GM23338 (cell line): ENCODE measurements around the gene TXNDC2. TPM values are rescaled to one million over a fixed set of nuclear protein-coding genes. Genes with fewer than 3 reads are reported as not detected.
"Not testable (repeated sequence)": the region's sequence is repeated elsewhere in the genome, so short reads cannot be mapped to it uniquely, and the experiment has no call there.

Experiments
- ATAC-seq: fragments of 200-7000 bp; cut with Tn5 transposase; 3 replicates; pipeline ENCODE4 v1.9.1; 2020
- DNase-seq: peaks from one replicate; pipeline ENCODE4 v3.0.0-alpha.2; 2015; ENCODE audit warnings: low spot score
- H2AFZ ChIP-seq: fragments of 200-600 bp; sonication (generic); 2 replicates; pipeline ENCODE4 v1.8.0; 2016; ENCODE audit warnings: antibody characterized with exemption, mild to moderate bottlenecking, moderate library complexity
- H3F3A ChIP-seq: fragments of 200-600 bp; sonication (generic); replicated peaks from 2 replicates; pipeline ENCODE4 v1.8.0; 2017; ENCODE audit warnings: antibody characterized with exemption, mixed run types, low read depth
- H3K27ac ChIP-seq: fragments of 200-600 bp; sonication (generic); 2 replicates; pipeline ENCODE4 v1.6.1; 2016; ENCODE audit warnings: low read depth
- H3K27me3 ChIP-seq: fragments of 200-600 bp; sonication (generic); 2 replicates; pipeline ENCODE4 v1.8.0; 2016; ENCODE audit warnings: mild to moderate bottlenecking, mixed run types, moderate library complexity; ENCODE audit not compliant: insufficient read depth
- H3K36me3 ChIP-seq: fragments of 200-600 bp; sonication (generic); 2 replicates; pipeline ENCODE4 v1.8.0; 2016; ENCODE audit warnings: mild to moderate bottlenecking; ENCODE audit not compliant: insufficient read depth
- H3K4me1 ChIP-seq: fragments of 200-600 bp; sonication (generic); 2 replicates; pipeline ENCODE4 v1.8.0; 2016; ENCODE audit warnings: mild to moderate bottlenecking, moderate library complexity; ENCODE audit not compliant: insufficient read depth
- H3K4me2 ChIP-seq: fragments of 200-600 bp; sonication (generic); 2 replicates; pipeline ENCODE4 v1.7.1; 2017; ENCODE audit warnings: mixed run types
- H3K4me3 ChIP-seq: fragments of 200-600 bp; sonication (generic); 2 replicates; pipeline ENCODE4 v1.6.1; 2016; ENCODE audit warnings: mixed run types
- H3K79me2 ChIP-seq: fragments of 200-600 bp; sonication (generic); replicated peaks from 2 replicates; pipeline ENCODE4 v1.8.0; 2017; ENCODE audit warnings: mild to moderate bottlenecking; ENCODE audit not compliant: insufficient read depth
- H3K9me2 ChIP-seq: fragments of 200-600 bp; sonication (generic); 2 replicates; pipeline ENCODE4 v1.8.0; 2017; ENCODE audit not compliant: insufficient read depth
- H4K20me1 ChIP-seq: fragments of 200-600 bp; sonication (generic); replicated peaks from 2 replicates; pipeline ENCODE4 v1.8.0; 2017; ENCODE audit warnings: mild to moderate bottlenecking; ENCODE audit not compliant: insufficient read depth
- H3K27ac Mint-ChIP-seq: 2 replicates; pipeline ENCODE4 v1.8.0; 2020; ENCODE audit warnings: inconsistent platforms, mild to moderate bottlenecking, moderate library complexity, mixed read lengths
- H3K27me3 Mint-ChIP-seq: 3 replicates; pipeline ENCODE4 v1.8.0; 2022; ENCODE audit warnings: low read depth, mild to moderate bottlenecking, moderate library complexity, mixed read lengths, inconsistent platforms; ENCODE audit not compliant: insufficient read depth, poor library complexity
- H3K36me3 Mint-ChIP-seq: 3 replicates; pipeline ENCODE4 v1.8.0; 2021; ENCODE audit warnings: low read depth, mild to moderate bottlenecking, inconsistent platforms, moderate library complexity, mixed read lengths
- H3K4me1 Mint-ChIP-seq: 3 replicates; pipeline ENCODE4 v1.8.0; 2020; ENCODE audit warnings: mild to moderate bottlenecking, inconsistent platforms, mixed read lengths
- H3K4me3 Mint-ChIP-seq: 3 replicates; pipeline ENCODE4 v1.8.0; 2021; ENCODE audit warnings: moderate library complexity, mild to moderate bottlenecking, inconsistent platforms, mixed read lengths
- H3K9me3 Mint-ChIP-seq: 3 replicates; pipeline ENCODE4 v1.8.0; 2020; ENCODE audit warnings: moderate library complexity, mild to moderate bottlenecking, inconsistent platforms, mixed read lengths
- CREB1 ChIP-seq: fragments of 250-450 bp; sonication (Bioruptor Pico); IDR thresholded peaks from 2 replicates; pipeline ENCODE4 v1.5.0; 2020; ENCODE audit warnings: low read depth, mild to moderate bottlenecking, moderate library complexity
- EZH2 ChIP-seq: fragments of 200-600 bp; sonication (generic); IDR thresholded peaks from one replicate; pipeline ENCODE4 v1.8.0; 2017; ENCODE audit warnings: antibody characterized with exemption, mild to moderate bottlenecking, low read depth; ENCODE audit not compliant: unreplicated experiment
- JUNB ChIP-seq: IDR thresholded peaks from one replicate; pipeline ENCODE4 v1.6.1; 2016; ENCODE audit warnings: antibody characterized with exemption; ENCODE audit not compliant: unreplicated experiment
- NANOG ChIP-seq: IDR thresholded peaks from 2 replicates; pipeline ENCODE4 v1.6.1; 2016; ENCODE audit warnings: antibody characterized with exemption, borderline replicate concordance
- POLR2AphosphoS5 ChIP-seq: IDR thresholded peaks from 2 replicates; pipeline ENCODE4 v1.6.1; 2016; ENCODE audit warnings: antibody characterized with exemption, low read depth
- REST ChIP-seq: IDR thresholded peaks from one replicate; pipeline ENCODE4 v1.6.1; 2018; ENCODE audit warnings: antibody characterized with exemption; ENCODE audit not compliant: unreplicated experiment
- ZNF331 ChIP-seq: fragments of 250-450 bp; sonication (Bioruptor Pico); IDR thresholded peaks from 2 replicates; pipeline ENCODE4 v1.5.0; 2020; ENCODE audit warnings: low read depth, mild to moderate bottlenecking, moderate library complexity
- ZNF462 ChIP-seq: fragments of 250-450 bp; sonication (Bioruptor Pico); IDR thresholded peaks from 2 replicates; pipeline ENCODE4 v1.5.0; 2020; ENCODE audit warnings: mild to moderate bottlenecking, moderate library complexity
- polyA plus RNA-seq: library from polyadenylated mRNA; unstranded; fragments of >200 nt; fragmentation: Nextera tagmentation; extraction: Ambion mirVana; gene quantifications from 2 replicates; pipeline ENCODE4 v1.2.1, GENCODE V29; 2016
- total RNA-seq: library from RNA; depleted of rRNA; stranded (reverse); fragments of >200 nt; shearing (Covaris generic); gene quantifications from 2 replicates; pipeline ENCODE4 v1.2.3, GENCODE V29; 2014

The TXNDC2 gene
- total and polyA plus RNA-seq, 2 experiments from 2014 or later = 0.16 TPM; not detected in 1

GRCh38 chr18:9897129-9897528 is 11.4 kb downstream of the TXNDC2 start (continued):
- no peak for TF ChIP-seq ZNF331 (CRISPR knock-in tag)

- not testable (repeated sequence) for DNase-seq, H4K20me1 ChIP-seq, H3K27ac ChIP-seq, H3K36me3 Mint-ChIP-seq, H3K79me2 ChIP-seq, H3K36me3 ChIP-seq, H3K27me3 ChIP-seq, H3K9me3 Mint-ChIP-seq, ATAC-seq, H3K4me3 Mint-ChIP-seq, H3K4me3 ChIP-seq, H3K27ac Mint-ChIP-seq, H3K27me3 Mint-ChIP-seq, H3K4me2 ChIP-seq, H3K9me2 ChIP-seq, H3F3A ChIP-seq, H2AFZ ChIP-seq
- peaks cover 13% of the 10 kb centered on the region for H3K4me1 Mint-ChIP-seq
- peaks cover 14% of the 10 kb centered on the region for H3K4me1 ChIP-seq
Observed at GRCh38 chr18:9897787-9898291, 12.1 kb downstream of the TXNDC2 start.

- H3K36me3 ChIP-seq = no peaks in the 10 kb centered on the region
- H2AFZ ChIP-seq = peak overlapping the region; percentile 60; the same call in 1 of the 2 replicates
- Mint-ChIP-seq H3K36me3 (no peaks in the 10 kb centered on the region), H3K27me3 (no peaks in the 10 kb centered on the region), H3K4me1 (peaks cover 13% of the 10 kb centered on the region), H3K4me3 (no peak overlapping the region), H3K9me3 (no peaks in the 10 kb centered on the region), H3K27ac (no peak overlapping the region)
- no peaks in the 10 kb centered on the region for H3K27me3 ChIP-seq
- no peaks in the 10 kb centered on the region for H3K79me2 ChIP-seq
- H3K4me3 ChIP-seq = no peak overlapping the region
- H3K4me1 ChIP-seq = peaks cover 14% of the 10 kb centered on the region
- no peaks in the 10 kb centered on the region for H3F3A ChIP-seq
- DNase-seq (no peak), ATAC-seq (no peak)
- H3K4me2 ChIP-seq = no peak overlapping the region
- no peak overlapping the region for H3K27ac ChIP-seq
- no peaks in the 10 kb centered on the region for H4K20me1 ChIP-seq
- H3K9me2 ChIP-seq = no peaks in the 10 kb centered on the region
- TF ChIP-seq EZH2 (no peak), NANOG (no peak), POLR2AphosphoS5 (no peak), CREB1 (CRISPR knock-in tag) (no peak), JUNB (no peak), REST (no peak), ZNF331 (CRISPR knock-in tag) (no peak), ZNF462 (CRISPR knock-in tag) (no peak)
Observed at GRCh38 chr18:9898792-9899549, 13.2 kb downstream of the TXNDC2 start.
